Measurements from ENCODE around the gene BEND6. TPM values are rescaled to one million over a fixed set of nuclear protein-coding genes. Genes with fewer than 3 reads are reported as not detected.

The BEND6 gene
- polyA plus RNA-seq, 1 of the 3 experiments (the other 2 are of a cell fraction) = 6.9 TPM

GRCh38 chr6:57027301-57027700 lies 72.4 kb downstream of the BEND6 start:
- ChIA-PET POLR2A (no interaction called here), CTCF (no interaction called here)
- Histone ChIP-seq H3K9me3 (peaks cover 10% of the 10 kb centered on the region), H3K27ac (ENCODE audit: low read depth in 2 of 2, low read length in 1 of 2) (no peak overlapping the region), H2AFZ (ENCODE audit: low read depth) (no peak overlapping the region), H3K9ac (no peak overlapping the region), H3K4me2 (no peak overlapping the region), H3K36me3 (replicated peaks in 1 of 2; ENCODE audit: control insufficient read depth in 1 of 2, insufficient read depth in 2 of 2, low read length in 1 of 2) (peaks cover 0 to 24% of the 10 kb centered on the region in 2 experiments), H3K4me3 (ENCODE audit: low read depth in 2 of 2, low read length in 1 of 2) (no peak overlapping the region), H3F3A (replicated peaks; ENCODE audit: insufficient read depth) (no peaks in the 10 kb centered on the region), H3K27me3 (ENCODE audit: insufficient read depth) (no peaks in the 10 kb centered on the region), H4K20me1 (ENCODE audit: insufficient read depth) (no peaks in the 10 kb centered on the region), H3K79me2 (ENCODE audit: insufficient read depth) (no peaks in the 10 kb centered on the region), H3K9me2 (no peaks in the 10 kb centered on the region), H3K4me1 (ENCODE audit: control insufficient read depth in 1 of 2, insufficient read depth in 2 of 2, low read depth in 1 of 2, low read length in 1 of 2) (no peaks in the 10 kb centered on the region)
- TF ChIP-seq CHD2 (IDR thresholded peaks at IDR 0.05; ENCODE audit: low read length, partially characterized antibody) (no peak), RFX5 (IDR thresholded peaks at IDR 0.05; ENCODE audit: low read length) (no peak), MXI1 (IDR thresholded peaks at IDR 0.05; ENCODE audit: low read depth, low read length) (no peak), TAF1 (IDR thresholded peaks at IDR 0.05; ENCODE audit: borderline replicate concordance, low read depth, low read length) (no peak), REST (IDR thresholded peaks at IDR 0.05; ENCODE audit: low read depth, low read length) (no peak), ZBTB33 (IDR thresholded peaks at IDR 0.05; ENCODE audit: borderline replicate concordance, low read depth) (no peak), EP300 (IDR thresholded peaks at IDR 0.05; ENCODE audit: borderline replicate concordance in 1 of 2, low read depth in 1 of 2, low read length in 1 of 2) (no peak), FOXJ3 (CRISPR knock-in tag; IDR thresholded peaks at IDR 0.05) (no peak), YY1 (IDR thresholded peaks at IDR 0.05; ENCODE audit: low read depth) (no peak), PBX3 (IDR thresholded peaks at IDR 0.05) (no peak), NFIC (IDR thresholded peaks at IDR 0.05; ENCODE audit: borderline replicate concordance) (no peak), FOXM1 (IDR thresholded peaks at IDR 0.05; ENCODE audit: low read depth) (no peak), MEF2A (IDR thresholded peaks at IDR 0.05; ENCODE audit: borderline replicate concordance, low read depth) (no peak), NRF1 (IDR thresholded peaks at IDR 0.05; ENCODE audit: low read depth, low read length) (no peak), EZH2phosphoT487 (IDR thresholded peaks at IDR 0.05; ENCODE audit: borderline replicate concordance, low read depth) (no peak), ELF1 (IDR thresholded peaks at IDR 0.05) (no peak), SMC3 (IDR thresholded peaks at IDR 0.05; ENCODE audit: low read depth, low read length) (no peak)
- 85% methylated on average over 3 of the region's 3 CpGs for WGBS (ENCODE audit: low lambda C conversion rate)
- no peak for DNase-seq
